HG03095 (cell line): ENCODE measurements around the gene LMF2.
"Not testable (repeated sequence)": the region's sequence is repeated elsewhere in the genome, so short reads cannot be mapped to it uniquely, and the experiment has no call there.

Source experiments
- ATAC-seq: cut with Tn5 transposase; IDR thresholded peaks from one replicate; pipeline ENCODE4 v1.9.1; 2021; ENCODE audit warnings: moderate library complexity; ENCODE audit not compliant: unreplicated experiment

LMF2 gene

DNA sequence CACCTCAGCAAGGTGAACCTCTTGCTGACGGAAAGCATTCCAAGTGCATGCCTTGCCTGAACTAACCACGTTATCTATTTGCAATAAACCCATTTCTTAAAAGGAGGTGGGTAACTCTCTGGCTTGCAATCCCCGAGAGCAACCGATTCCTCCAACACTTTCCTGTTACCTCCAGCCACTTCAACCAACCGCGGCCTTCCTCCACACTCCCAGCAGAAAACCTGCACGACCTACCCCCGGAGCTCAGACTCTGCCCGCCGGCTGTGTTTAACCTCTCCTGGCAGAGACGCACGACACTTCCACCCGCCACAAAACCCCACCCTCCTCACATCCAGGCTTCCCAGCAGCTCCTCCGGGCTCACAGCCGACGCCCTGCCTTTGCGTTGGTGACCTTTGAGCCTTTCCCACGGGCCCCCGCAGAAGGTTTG is 17.2 kb upstream of the LMF2 start:
- no peak for ATAC-seq

DNA sequence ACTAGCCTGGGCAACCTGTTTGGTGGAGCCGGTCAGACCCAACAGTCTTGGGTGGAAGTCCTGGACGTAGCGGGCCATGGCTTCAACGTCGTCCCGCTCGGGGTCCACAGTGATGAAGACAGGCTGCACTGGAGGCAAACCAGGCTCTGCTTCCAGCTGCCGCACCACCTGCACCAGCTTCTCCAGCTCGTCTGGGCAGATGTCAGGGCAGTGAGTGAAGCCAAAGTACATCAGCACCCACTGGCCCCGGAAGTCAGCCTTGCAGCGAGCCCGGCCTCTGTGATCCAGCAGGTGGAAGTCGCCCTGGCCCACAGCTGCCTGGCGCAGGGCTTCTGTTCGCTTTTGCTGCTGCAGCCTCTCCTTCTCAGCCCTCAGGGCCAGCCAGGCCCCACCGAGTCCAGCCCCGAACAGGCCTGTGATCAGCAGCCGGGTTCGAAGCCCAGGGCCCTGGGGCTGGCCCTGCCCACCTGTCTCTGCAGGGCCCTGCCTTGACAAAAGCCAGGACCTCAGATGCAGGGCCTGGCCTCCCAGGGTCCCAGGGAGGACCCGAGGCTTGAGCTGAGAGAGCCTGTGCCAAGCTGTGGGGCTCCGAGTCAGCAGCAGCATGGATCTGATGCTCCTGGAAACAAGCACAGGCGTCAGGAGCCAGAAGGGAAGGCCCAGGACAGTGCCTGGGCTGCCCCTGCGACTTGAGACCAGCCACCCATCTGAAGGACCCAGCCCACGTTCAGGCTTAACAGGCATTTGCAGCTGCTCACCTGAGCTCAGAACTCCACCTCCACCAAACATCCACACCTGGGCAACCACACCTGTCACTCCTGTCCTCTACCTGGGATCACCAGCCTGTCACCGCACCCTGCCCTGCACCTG is 16.5 kb upstream of the LMF2 start:
- no peak for ATAC-seq

DNA sequence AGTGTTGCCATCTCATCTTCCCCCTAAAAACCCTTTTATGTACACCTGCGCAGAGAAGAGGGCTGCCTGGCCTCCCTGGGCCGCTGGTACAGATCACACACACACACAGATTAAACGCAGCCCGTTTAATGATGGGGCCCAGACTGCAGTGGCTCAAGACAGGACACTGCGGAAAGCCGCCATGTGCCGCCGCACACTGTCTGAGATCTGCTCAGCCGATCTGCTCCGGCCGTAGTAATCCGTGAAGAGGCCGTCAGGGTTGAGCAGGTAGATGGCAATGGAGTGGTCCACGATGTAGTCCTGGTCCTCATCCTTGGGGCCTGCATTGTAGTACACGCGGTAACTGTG is 15.9 kb upstream of the LMF2 start:
- no peak for ATAC-seq

DNA sequence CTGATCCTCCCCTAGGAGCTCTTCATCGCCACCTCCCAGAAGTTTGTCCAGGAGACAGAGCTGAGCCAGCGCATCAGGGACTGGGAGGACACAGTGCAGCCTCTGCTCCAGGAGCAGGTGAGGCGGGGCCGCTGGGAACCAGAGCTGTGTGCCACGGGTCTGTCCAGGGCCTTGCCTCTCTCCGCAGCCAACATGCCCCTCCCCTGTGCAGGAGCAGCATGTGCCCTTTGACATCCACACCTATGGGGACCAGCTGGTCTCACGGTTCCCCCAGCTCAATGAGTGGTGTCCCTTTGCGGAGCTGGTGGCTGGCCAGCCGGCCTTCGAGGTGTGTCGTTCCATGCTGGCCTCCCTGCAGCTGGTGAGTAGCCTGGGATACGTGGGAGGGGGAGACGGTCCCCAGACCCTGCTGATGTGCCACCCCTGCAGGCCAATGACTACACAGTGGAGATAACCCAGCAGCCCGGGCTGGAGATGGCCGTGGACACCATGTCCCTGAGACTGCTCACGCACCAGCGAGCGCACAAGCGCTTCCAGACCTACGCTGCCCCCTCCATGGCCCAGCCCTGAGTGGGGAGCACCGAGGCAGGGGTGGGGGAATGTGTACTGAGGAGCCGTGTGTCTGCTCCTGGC is 15.4 kb upstream of the LMF2 start:
- ATAC-seq: no peak

DNA sequence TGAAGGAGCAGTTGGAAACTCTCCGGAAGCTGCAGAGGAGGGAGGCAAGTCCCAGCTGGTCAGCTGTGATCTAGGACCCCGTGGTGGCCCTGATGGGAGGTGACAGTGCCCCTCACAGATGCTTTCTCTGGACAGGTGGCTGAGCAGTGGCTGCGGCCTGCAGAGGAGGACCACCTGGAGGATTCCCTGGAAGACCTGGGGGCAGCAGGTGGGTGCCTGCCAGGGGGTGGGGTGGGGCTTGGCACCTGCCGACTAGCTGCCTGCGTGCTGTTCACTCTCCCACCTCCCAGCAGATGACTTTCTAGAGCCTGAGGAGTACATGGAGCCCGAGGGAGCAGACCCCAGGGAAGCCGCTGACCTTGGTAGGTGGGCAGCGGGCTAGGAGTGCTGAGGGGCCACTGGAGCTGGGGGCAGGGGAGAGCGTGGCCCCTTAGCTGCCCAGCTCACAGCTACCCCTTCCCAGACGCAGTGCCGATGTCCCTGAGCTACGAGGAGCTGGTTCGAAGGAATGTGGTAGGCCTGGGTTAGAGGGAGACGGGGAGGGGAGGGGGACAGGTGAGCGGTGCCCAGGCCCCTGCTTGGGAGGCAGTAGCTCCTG is 14.8 kb upstream of the LMF2 start:
- no peak for ATAC-seq

DNA sequence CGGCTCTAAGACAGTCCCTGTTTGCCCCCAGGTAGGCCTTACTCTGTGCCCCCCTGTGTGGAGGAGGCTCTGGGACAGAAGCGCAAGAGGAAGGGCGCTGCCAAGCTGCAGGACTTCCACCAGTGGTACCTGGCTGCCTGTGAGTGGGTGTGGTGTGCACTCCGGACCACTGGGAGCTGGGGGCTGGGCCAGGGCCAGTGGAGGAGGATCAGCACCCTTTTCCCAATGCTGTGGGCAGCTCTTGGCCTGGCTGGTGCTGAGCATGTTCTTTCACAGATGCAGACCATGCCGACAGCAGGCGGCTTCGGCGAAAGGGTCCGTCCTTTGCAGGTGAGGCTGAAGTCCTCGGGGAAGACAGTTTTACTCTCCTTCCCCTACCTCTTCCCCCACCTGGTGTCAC is 14.2 kb upstream of the LMF2 start:
- ATAC-seq: no peak

DNA sequence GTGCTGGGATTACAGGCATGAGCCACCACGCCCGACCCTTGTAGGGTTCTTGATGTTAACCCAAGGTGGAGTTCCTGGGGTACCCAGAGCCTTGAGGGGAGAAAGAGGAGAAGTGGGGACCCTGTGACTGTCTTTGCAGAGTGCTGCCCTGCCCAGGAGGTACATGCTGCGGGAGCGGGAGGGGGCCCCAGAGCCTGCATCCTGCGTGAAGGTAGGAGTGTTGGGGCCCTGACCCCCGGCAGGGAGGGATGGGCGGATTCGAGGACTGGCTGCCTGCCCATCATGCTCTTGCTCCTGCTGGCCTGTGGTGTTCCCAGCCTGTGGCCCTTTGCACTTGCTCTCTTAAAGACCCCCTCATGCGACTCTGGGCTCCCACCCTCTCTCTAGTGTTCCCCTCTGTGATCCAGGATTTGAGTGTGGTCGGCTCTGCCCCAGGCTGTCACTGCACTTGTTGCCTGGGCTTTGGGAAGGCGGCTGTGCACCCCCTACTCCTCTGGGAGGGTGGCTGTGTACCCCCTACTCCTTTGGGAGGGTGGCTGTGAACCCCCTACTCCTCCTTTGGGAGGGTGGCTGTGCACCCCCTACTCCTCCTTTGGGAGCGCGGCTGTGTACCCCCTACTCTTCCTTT is 13.4 kb upstream of the LMF2 start:
- ATAC-seq: no peak

DNA sequence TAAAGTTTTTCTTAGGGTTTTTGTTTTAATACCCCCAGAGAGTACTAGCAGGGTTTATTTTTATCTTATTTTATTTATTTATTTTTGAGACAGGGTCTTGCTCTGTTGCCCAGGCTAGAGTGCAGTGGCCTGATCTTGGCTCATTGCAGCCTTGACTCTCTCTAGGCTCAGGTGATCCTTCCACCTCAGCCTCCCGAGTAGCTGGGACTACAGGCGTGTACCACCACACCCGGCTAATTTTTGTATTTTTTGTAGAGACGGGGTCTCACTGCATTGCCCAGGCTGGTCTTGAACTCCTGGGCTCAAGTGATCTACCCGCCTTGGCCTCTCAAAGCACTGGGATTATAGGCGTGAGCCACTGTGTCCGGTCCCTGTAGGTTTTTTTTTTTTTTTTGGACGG is 12.7 kb upstream of the LMF2 start:
- not testable (repeated sequence) for ATAC-seq

DNA sequence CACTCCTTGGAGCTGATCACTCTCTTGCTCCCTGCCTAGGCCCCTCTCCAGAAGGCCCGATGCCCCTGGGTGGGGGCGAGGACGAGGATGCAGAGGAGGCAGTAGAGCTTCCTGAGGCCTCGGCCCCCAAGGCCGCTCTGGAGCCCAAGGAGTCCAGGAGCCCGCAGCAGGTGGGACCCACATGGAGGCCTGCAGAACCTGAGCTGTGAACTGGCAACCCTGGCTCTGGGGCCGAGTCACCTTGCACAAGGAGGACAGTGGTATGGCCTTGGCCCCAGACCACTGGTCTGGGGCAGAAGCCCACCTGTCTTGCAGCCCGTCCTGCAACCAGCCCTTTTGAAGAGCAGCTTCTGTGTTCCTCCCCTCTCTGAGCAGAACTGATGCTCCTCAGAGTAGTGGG is 11.6 kb upstream of the LMF2 start:
- no peak for ATAC-seq

DNA sequence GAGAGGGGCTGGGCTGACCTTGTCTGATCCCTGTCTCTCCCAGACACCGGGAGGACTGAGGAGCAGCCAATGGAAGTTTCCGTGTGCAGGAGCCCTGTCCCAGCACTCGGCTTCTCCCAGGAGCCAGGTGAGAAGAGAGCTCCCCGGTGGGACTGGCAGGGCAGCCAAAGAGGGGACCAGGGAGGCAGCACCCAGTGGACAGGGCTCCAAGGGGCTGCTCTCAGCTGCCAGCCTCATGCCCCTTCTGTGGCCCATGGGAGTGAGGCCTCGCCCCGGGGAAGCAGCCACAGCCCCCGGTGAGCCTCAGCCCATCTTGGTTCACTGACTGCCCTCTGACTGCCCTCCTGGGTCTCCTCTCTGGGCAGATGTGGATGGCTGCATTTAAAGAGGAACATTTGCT is 11.1 kb upstream of the LMF2 start:
- ATAC-seq: no peak

DNA sequence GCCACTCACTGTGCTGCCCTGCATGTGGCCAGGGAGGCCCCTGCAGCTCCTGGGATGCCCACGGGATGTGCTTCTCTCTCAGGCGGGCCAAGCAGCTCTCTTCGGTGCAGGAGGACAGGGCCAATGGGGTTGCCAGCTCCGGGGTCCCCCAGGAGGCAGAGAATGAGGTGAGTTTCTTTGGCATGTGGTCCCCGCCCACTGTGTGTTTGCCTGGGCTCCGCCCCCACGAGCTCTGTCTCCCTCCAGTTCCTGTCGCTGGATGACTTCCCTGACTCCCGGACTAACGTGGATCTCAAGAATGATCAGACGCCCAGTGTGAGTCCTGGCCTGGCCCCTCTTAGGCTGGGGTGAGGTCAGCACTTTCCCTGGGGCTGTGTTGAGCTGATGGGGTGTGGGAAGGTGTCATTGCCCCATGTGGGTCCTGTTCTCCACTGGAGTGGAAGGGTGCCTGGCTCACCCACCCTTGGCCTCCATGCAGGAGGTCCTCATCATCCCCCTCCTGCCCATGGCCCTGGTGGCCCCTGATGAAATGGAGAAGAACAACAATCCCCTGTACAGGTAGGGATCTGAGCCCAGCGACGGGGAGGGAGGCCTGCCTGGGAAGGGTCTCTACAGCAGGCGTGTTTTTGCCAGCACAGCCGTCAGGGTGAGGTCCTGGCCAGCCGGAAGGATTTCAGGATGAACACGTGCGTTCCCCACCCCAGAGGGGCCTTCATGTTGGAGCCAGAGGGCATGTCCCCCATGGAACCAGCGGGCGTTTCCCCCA is 10.2 kb upstream of the LMF2 start:
- ATAC-seq: no peak

DNA sequence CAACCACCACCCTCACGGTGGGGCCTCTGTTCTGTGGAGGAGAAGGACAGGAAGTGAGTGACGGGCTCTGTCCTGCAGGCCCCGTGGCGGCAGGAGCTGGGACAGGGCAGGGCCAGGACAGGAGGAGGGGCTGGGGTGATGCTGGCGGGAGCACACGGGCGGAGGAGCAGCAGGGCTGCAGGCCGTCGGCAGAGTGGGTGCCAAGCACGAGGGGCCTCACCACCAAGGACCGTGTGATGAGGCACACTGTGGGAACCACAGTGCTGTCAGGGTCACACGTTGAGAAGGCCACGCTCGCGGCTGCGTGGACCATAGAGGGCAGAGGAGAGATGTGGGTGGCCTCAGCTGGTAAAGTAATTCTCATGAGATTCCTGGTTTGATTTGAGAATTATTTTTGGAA is 9.4 kb upstream of the LMF2 start:
- no peak for ATAC-seq

DNA sequence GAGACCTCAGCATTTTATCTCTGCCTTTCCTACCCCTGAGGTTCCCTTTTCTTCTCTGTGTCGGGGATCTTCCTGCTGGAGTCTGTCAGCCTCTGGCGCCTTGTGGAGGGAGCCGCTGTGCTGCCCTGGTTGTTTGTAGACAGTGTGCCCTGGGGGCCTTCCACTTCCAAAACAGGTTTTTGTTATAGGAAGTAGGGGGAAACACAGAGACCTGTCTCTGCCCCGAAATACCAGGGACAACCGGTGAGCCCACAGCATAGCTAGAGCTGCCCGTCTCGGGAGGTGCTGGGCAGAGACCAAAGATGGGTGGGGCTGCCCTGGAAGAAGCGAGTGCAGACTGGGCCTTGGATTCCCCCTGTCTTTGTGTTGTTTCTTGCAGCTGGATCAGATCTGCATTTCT is 8.6 kb upstream of the LMF2 start:
- no peak for ATAC-seq

DNA sequence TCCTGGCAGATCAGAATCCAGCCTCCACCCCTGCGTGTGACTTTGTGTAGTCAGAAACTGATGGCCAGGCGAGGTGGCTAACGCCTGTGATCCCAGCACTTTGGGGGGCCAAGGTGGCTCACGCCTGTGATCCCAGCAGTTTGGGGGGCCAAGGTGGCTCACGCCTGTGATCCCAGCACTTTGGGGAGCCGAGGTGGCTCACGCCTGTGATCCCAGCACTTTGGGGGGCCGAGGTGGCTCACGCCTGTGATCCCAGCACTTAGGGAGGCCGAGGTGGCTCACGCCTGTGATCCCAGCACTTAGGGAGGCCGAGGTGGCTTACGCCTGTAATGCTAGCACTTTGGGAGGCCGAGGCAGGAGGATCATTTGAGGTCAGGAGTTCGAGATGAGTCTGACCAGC is 5.7 kb upstream of the LMF2 start:
- ATAC-seq: no peak

DNA sequence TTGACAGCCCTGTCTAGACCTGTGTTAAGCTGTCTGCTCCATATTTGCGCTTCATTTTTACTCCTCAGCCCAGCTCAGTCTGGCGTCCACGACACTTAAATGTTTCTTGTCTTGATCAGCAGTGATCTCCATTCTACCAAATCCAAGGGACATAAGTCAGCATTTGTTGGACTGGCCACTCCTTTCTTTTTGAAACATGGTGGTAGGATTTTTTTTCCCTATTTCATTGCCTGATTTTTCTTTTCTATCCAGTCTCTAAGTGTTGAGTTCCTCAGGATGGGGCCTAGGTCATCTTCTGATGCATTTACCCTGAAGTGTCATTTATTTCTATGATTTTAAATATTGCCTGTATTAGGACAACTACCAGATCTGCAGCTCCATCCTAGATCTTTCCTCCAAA is 1.4 kb upstream of the LMF2 start:
- ATAC-seq: no peak

DNA sequence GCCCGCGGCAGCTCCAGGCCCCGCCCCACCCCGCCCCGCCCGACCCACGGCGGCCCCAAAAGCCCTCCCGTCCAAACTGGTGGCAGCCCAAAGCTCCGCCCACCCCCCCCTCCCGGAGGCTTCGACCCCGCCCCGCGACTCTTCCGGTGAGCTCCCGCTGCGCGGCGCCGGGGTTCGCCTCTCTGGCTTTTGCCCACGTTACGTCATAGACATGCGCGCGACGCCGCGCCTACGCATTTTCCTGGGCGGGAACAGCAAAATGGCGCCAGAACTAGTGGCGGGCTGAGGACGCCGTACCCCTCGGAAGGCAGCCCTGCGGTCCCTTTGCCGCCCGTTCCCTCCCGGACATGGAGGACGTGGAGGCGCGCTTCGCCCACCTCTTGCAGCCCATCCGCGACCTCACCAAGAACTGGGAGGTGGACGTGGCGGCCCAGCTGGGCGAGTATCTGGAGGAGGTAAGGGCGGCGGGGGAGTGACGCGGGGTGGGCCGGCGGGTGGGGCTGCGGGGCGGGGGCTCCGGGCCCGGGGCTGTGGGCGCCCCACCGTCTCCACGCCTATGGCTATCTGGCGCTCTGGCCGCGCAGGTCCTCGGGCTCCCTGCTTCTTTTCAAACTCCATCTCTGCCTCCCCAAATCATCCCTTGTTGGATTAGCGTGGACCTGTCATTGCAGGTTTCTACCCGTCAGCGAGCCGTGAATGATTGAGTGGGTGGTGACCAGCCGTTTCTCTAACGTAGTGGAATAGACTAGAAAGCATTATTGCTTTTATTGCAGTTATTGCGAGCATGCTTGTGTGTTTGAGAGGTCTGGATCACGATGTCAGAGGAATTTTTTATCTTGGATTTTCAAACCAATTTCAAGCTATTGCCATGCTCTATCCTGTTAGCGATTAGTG is 736 bp upstream of the LMF2 start, which contains the start of gene NCAPH2:
TSS of gene NCAPH2 (plus strand) at position 234 of the 894 bp plus-strand sequence. CDS start at position 348, 114 bp downstream.
- ATAC-seq: peak; percentile 46

DNA sequence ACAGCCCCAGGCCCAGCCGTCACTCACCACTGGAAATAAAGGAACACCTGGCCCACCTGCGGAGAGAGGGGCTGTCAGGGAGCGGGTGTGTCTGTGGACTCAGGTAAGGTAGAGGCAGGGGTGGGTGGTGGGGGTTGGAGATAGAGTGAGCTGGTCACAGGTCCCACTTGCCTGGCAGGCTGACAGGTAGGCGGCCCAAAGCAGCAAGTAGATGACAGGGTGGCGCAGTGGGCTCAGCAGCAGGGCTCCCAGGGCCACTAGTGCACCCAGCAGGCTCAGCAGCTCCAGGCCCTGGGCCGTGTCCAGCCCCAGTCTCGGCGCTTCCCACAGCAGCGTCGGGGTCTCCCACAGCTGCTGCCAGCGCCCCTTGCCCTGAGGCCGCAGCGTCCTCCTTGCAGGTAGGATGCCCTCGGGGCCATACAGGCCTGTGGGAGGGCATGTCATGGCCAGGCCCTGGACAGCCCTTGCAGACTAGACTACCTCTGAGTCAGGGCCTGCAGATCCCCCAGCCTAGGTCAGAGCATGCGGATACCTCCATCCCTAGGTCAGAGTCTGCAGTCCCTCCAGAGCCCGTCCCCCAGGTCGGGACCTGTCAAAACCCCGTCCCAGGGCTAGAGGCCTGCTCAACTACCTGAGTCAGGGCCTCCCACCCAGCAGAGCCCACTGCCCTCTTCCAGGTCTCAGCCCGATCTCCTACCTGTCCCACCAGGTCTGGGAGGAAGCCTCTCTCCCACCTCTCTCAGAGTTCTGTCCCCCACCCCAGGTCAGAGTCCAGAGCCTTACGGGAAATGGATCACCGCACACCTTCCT is 686 bp downstream of the LMF2 start:
- ATAC-seq: no peak

DNA sequence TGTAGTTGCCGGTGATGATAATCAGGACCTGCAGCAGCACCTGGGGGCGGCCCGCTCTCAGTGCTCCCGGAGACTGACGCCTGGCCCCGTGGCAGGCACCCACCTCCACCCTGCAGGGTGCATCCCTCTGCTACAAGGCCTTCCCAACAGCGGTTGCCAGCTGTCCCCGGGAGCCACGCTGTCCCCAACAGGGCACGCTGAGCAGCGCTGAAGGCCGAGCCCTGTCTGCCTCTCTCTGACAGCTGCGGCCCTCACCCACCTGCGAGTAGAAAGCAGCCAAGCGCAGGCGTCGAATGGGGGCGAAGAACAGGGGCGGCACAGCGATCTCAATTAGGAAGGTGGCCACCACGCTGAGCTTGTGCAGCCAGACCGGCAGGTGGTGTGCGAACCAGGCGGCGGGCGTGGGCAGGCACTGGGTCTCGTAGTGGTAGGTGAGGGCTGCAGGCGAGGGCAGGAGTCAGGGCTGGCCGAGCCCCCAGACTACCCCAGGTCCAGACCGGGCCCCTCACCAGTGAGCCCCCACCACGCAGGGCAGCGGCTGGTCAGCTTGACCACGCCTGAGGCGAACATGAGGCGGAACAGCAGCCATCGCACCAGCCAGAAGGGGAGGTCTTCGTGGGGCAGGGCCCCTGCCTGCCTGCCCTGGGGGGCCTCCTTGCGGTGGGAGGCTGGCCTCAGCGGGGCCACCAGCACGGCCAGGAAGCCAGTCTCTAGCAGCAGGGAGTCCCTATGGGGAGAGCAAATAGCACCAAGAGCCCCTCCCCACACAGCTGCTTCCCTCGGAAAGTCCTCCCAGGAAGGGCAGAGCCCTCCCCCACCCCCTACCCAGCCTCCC is 1.5 kb downstream of the LMF2 start:
- no peak for ATAC-seq
